Measurements from ENCODE around the gene MED23. TPM values are rescaled to one million over a fixed set of nuclear protein-coding genes. Genes with fewer than 3 reads are reported as not detected.

MED23 gene
- total RNA-seq, result 38.2 and 40.1 TPM in 2 replicates

GRCh38 chr6:131627724-131628682 lies at the start of gene MED23:
TSS of gene MED23 (minus strand) at chr6:131628242. CDS start at chr6:131628049, 193 bp downstream.
- intact Hi-C loops (cut with micrococcal nuclease), result loop anchor here (1.0 to 5.0 kb wide), 18 partner anchors 12 to 1607 kb away; partner anchors contain the start of genes AKAP7, ENPP1, EPB41L2 and RPS12

- intact Hi-C loops (cut with micrococcal nuclease), result no loop called here
These were observed 45.1 kb upstream of the MED23 start for GRCh38 chr6:131673184-131673583.

- intact Hi-C loops (cut with micrococcal nuclease), result no loop called here
These were observed 41.8 kb upstream of the MED23 start for GRCh38 chr6:131669891-131670290.

- intact Hi-C loops (cut with micrococcal nuclease), result no loop called here
These were observed 35.6 kb upstream of the MED23 start for GRCh38 chr6:131663578-131664165.

GRCh38 chr6:131660195-131660594 lies 32.2 kb upstream of the MED23 start:
- intact Hi-C loops (cut with micrococcal nuclease), result no loop called here

- intact Hi-C loops (cut with micrococcal nuclease), result no loop called here
These were observed 30.2 kb upstream of the MED23 start for GRCh38 chr6:131658287-131658686.

- intact Hi-C loops (cut with micrococcal nuclease), result no loop called here
These were observed 29.6 kb upstream of the MED23 start for GRCh38 chr6:131657630-131658111.

GRCh38 chr6:131657222-131657621 lies 29.2 kb upstream of the MED23 start:
- intact Hi-C loops (cut with micrococcal nuclease), result no loop called here

- intact Hi-C loops (cut with micrococcal nuclease), result no loop called here
These were observed 28.6 kb upstream of the MED23 start for GRCh38 chr6:131656667-131657066.

- intact Hi-C loops (cut with micrococcal nuclease), result no loop called here
These were observed 27.9 kb upstream of the MED23 start for GRCh38 chr6:131655951-131656350.

- intact Hi-C loops (cut with micrococcal nuclease), result no loop called here
These were observed 27.3 kb upstream of the MED23 start for GRCh38 chr6:131655387-131655786.

GRCh38 chr6:131654326-131654725 lies 26.3 kb upstream of the MED23 start:
- intact Hi-C loops (cut with micrococcal nuclease), result no loop called here

GRCh38 chr6:131652472-131652871 lies 24.4 kb upstream of the MED23 start:
- intact Hi-C loops (cut with micrococcal nuclease), result no loop called here

- intact Hi-C loops (cut with micrococcal nuclease), result no loop called here
These were observed 23.7 kb upstream of the MED23 start for GRCh38 chr6:131651782-131652181.

GRCh38 chr6:131646249-131646670 lies 18.2 kb upstream of the MED23 start:
- intact Hi-C loops (cut with micrococcal nuclease), result no loop called here

GRCh38 chr6:131645846-131646245 lies 17.8 kb upstream of the MED23 start:
- intact Hi-C loops (cut with micrococcal nuclease), result no loop called here

- intact Hi-C loops (cut with micrococcal nuclease), result no loop called here
These were observed 16.9 kb upstream of the MED23 start for GRCh38 chr6:131644921-131645320.

GRCh38 chr6:131643855-131644460 lies 15.9 kb upstream of the MED23 start:
- intact Hi-C loops (cut with micrococcal nuclease), result no loop called here

- intact Hi-C loops (cut with micrococcal nuclease), result no loop called here
These were observed 15.1 kb upstream of the MED23 start for GRCh38 chr6:131642987-131643611.

GRCh38 chr6:131642565-131642964 lies 14.5 kb upstream of the MED23 start:
- intact Hi-C loops (cut with micrococcal nuclease), result no loop called here

- intact Hi-C loops (cut with micrococcal nuclease), result no loop called here
These were observed 13.5 kb upstream of the MED23 start for GRCh38 chr6:131641554-131641953.

All from T-helper 1 cell treated with Interleukin-12 subunit alpha and Interleukin-12 subunit beta and Interleukin-4 antibody, amounts not matched to agents 30 ng/mL and 1 ng/mL, for 36 hours (primary cell).